ENCODE measurements around the gene PRKAG2. TPM values are rescaled to one million over a fixed set of nuclear protein-coding genes. Genes with fewer than 3 reads are reported as not detected.

PRKAG2 gene
- total and polyA plus RNA-seq, 4 donors, result 3.6 to 25.1 (median 16.8) TPM

GRCh38 chr7:151599401-151600227 lies 277.3 kb downstream of the PRKAG2 start:
- H3K36me3 ChIP-seq (ENCODE audit: control insufficient read depth in 4 of 4, insufficient read depth in 3 of 4, low read depth in 1 of 4, low read length in 3 of 4), result peaks cover 0 to 11% (median 6%) of the 10 kb centered on the region in 4 donors
- TF ChIP-seq TAF1 (conservative IDR thresholded peaks at IDR 0.05) (no peak), MAX (IDR thresholded peaks at IDR 0.05) (no peak), REST (IDR thresholded peaks at IDR 0.05) (no peak), RXRA (IDR thresholded peaks at IDR 0.05) (peak; percentile 22 to 57), JUND (IDR thresholded peaks at IDR 0.05) (peak; percentile 72 to 80), HNF4A (conservative IDR thresholded peaks at IDR 0.05) (no peak), EGR1 (IDR thresholded peaks at IDR 0.05; ENCODE audit: low read depth in 2 of 2) (no peak), NR2F2 (IDR thresholded peaks at IDR 0.05) (no peak), GABPA (IDR thresholded peaks at IDR 0.05 in 1 of 2, conservative IDR thresholded peaks at IDR 0.05 in 1 of 2) (no peak), RAD21 (IDR thresholded peaks at IDR 0.05) (peak in 1 of 2 donors; percentile 22), ATF3 (IDR thresholded peaks at IDR 0.05) (no peak), HNF4G (IDR thresholded peaks at IDR 0.05) (no peak), YY1 (IDR thresholded peaks at IDR 0.05) (no peak), FOXA2 (IDR thresholded peaks at IDR 0.05) (no peak), FOXA1 (IDR thresholded peaks at IDR 0.05) (no peak), SP1 (IDR thresholded peaks at IDR 0.05) (no peak)
- TF ChIP-seq, protein P1, sequence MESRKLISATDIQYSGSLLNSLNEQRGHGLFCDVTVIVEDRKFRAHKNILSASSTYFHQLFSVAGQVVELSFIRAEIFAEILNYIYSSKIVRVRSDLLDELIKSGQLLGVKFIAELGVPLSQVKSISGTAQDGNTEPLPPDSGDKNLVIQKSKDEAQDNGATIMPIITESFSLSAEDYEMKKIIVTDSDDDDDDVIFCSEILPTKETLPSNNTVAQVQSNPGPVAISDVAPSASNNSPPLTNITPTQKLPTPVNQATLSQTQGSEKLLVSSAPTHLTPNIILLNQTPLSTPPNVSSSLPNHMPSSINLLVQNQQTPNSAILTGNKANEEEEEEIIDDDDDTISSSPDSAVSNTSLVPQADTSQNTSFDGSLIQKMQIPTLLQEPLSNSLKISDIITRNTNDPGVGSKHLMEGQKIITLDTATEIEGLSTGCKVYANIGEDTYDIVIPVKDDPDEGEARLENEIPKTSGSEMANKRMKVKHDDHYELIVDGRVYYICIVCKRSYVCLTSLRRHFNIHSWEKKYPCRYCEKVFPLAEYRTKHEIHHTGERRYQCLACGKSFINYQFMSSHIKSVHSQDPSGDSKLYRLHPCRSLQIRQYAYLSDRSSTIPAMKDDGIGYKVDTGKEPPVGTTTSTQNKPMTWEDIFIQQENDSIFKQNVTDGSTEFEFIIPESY (IDR thresholded peaks at IDR 0.05), result no peak
- TF ChIP-seq, protein P2, sequence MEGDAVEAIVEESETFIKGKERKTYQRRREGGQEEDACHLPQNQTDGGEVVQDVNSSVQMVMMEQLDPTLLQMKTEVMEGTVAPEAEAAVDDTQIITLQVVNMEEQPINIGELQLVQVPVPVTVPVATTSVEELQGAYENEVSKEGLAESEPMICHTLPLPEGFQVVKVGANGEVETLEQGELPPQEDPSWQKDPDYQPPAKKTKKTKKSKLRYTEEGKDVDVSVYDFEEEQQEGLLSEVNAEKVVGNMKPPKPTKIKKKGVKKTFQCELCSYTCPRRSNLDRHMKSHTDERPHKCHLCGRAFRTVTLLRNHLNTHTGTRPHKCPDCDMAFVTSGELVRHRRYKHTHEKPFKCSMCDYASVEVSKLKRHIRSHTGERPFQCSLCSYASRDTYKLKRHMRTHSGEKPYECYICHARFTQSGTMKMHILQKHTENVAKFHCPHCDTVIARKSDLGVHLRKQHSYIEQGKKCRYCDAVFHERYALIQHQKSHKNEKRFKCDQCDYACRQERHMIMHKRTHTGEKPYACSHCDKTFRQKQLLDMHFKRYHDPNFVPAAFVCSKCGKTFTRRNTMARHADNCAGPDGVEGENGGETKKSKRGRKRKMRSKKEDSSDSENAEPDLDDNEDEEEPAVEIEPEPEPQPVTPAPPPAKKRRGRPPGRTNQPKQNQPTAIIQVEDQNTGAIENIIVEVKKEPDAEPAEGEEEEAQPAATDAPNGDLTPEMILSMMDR (IDR thresholded peaks at IDR 0.05; ENCODE audit: low read depth, low read length, missing input control), result no peak
- no peaks in the 10 kb centered on the region for H3K27me3 ChIP-seq (ENCODE audit: control insufficient read depth in 4 of 4, insufficient read depth in 4 of 4, low read length in 3 of 4)
- no peaks in the 10 kb centered on the region for H3K9me3 ChIP-seq (ENCODE audit: control insufficient read depth in 4 of 4, low read length in 3 of 4)
- H3K4me3 ChIP-seq (ENCODE audit: low read depth in 1 of 3, low read length in 3 of 3), result no peak overlapping the region
- H3K27ac ChIP-seq (ENCODE audit: low read depth in 1 of 2, low read length in 2 of 2), result peak overlapping the region in 1 of 2 donors; percentile 27
- H3K9ac ChIP-seq (ENCODE audit: low read depth in 1 of 2, low read length in 2 of 2), result no peak overlapping the region
- 82% methylated on average over 10 of the region's 10 CpGs for WGBS
- H3K4me1 ChIP-seq (ENCODE audit: control insufficient read depth in 4 of 4, insufficient read depth in 4 of 4, low read length in 3 of 4), result no peaks in the 10 kb centered on the region
- no peak for DNase-seq (ENCODE audit: low spot score)
